Lower leg skin (tissue), 4 donors: ENCODE results near the gene MICAL2. TPM values are rescaled to one million over a fixed set of nuclear protein-coding genes. Genes with fewer than 3 reads are reported as not detected.

ENCODE experiments used
- DNase-seq, 2 donors: peaks; one replicate each; pipeline ENCODE4 v3.0.0-alpha.2; 2019; ENCODE audit warnings: low spot score in 2 of 2
- H3K4me3 ChIP-seq: fragments of 200-600 bp; sonication (generic); 2 replicates; pipeline ENCODE4 v1.5.1; 2017; ENCODE audit warnings: mild to moderate bottlenecking, low read depth; ENCODE audit not compliant: poor library complexity, severe bottlenecking
- POLR2A ChIP-seq, 2 donors: fragments of 450-650 bp; IDR thresholded peaks; one replicate each; pipeline ENCODE4 v1.6.1; 2016 to 2017; ENCODE audit warnings: antibody characterized with exemption in 2 of 2, mild to moderate bottlenecking in 1 of 2, moderate library complexity in 1 of 2
- WGBS, 2 donors: methylation state at CpG; one replicate each; pipeline ENCODE4 v1.1.5; 2018; 5-methylcytosine and 5-hydroxymethylcytosine counted together
- intact Hi-C: fragments of 100-400 bp; cut with DNase I; formaldehyde crosslinking; loops from one replicate; pipeline ENCODE4 v1.15.0; 2023; ENCODE audit warnings: low total_unique reads
- total RNA-seq, 4 donors: library from RNA; depleted of rRNA; stranded (reverse); fragments of >200 nt; gene quantifications; one replicate each; pipeline ENCODE4 v1.1.0, GENCODE V29; 2016
- TF ChIP-seq, protein P1 (sequence below), 3 donors: fragments of 450-650 bp; IDR thresholded peaks; one replicate each; pipeline ENCODE4 v1.5.1; 2016; ENCODE audit warnings: antibody characterized with exemption in 3 of 3, mild to moderate bottlenecking in 3 of 3, moderate library complexity in 2 of 3

MICAL2 gene
- total RNA-seq, 4 donors from 2014 or later = 117 to 238 (median 145) TPM

DNA sequence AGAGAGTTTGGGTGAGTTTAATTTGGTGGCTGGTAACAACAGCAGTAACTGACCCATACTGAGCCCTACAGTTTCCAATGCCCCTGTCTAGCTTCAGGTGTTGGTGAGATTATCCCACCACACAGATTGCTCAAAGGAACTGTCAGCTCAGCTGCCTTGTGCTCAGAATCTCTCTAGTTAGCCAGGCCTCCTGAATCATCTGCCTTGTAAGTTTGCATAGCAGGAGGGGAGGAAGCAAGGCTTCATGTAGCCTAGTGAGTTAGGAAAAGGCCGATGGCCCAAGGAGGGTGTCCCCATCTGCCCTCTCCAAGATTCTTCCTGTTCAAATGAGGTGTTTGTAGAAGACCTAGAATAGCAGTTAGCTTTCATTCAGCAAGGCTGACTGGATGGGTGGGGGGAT, 74.3 kb downstream of the MICAL2 start:
- intact Hi-C loops = no loop called here
- 89 to 100% methylated on average over 1 of the region's 1 CpG for WGBS, 2 donors
- H3K4me3 ChIP-seq = no peak overlapping the region
- no peak for DNase-seq
- TF ChIP-seq, protein P1, sequence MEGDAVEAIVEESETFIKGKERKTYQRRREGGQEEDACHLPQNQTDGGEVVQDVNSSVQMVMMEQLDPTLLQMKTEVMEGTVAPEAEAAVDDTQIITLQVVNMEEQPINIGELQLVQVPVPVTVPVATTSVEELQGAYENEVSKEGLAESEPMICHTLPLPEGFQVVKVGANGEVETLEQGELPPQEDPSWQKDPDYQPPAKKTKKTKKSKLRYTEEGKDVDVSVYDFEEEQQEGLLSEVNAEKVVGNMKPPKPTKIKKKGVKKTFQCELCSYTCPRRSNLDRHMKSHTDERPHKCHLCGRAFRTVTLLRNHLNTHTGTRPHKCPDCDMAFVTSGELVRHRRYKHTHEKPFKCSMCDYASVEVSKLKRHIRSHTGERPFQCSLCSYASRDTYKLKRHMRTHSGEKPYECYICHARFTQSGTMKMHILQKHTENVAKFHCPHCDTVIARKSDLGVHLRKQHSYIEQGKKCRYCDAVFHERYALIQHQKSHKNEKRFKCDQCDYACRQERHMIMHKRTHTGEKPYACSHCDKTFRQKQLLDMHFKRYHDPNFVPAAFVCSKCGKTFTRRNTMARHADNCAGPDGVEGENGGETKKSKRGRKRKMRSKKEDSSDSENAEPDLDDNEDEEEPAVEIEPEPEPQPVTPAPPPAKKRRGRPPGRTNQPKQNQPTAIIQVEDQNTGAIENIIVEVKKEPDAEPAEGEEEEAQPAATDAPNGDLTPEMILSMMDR (IDR thresholded peaks at IDR 0.05) = no peak
- no peak for TF ChIP-seq POLR2A (IDR thresholded peaks at IDR 0.05)

DNA sequence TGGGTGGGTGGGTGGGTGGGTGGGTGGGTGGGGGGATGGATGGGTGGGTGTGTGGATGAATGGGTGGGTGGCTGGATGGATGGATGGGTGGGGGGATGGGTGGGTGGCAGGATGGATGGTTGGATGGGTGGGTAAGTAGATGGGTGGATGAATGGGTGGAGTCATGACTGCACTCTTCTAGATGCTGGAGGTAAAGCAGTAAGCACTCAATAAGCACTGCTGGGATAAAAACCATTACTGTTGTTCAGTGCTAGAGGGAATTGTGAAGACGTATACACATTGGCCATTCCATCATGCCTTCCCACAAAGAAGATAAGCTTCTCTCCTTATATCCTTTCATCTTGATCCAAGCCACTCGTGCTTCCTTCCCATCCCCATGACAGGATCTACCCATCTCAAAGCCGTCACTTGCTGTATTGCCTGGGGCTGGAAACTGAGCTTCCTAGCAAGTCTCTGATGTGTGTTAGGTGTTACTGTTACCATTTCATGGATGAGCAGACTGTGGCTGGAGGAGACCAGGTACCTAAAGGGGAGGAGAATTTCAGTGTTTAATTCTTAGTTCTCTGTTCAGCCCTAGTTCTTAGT, 74.8 kb downstream of the MICAL2 start:
- WGBS, 2 donors = 82 to 86% methylated on average over 3 of the region's 3 CpGs
- intact Hi-C loops = no loop called here
- no peak overlapping the region for H3K4me3 ChIP-seq
- TF ChIP-seq, protein P1 (IDR thresholded peaks at IDR 0.05) = no peak
- TF ChIP-seq POLR2A (IDR thresholded peaks at IDR 0.05) = no peak
- DNase-seq = peak in 1 of 2 donors; percentile 48

DNA sequence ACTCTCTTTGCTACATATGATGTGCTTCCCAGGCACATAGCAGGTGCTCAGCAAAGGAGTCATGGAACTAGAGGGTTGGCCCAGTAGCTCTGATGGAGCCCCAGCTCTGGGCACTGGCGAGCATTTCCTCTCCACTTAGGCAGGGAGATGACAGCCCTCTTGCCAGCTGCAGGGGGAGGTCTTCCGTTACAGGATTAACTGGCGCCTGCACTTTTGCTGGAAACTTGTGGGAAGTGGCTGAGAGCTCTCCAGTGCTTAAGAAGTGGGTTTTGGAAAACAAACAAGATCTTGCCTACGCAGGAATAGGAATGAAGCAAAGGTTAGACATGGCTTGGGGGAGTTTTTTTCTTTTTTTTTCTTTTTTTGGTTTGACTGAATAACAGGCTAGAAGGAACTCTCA, 75.5 kb downstream of the MICAL2 start:
- intact Hi-C loops = no loop called here
- DNase-seq = peak in 1 of 2 donors; percentile 66
- 42 to 56% methylated on average over 4 of the region's 4 CpGs for WGBS, 2 donors
- TF ChIP-seq, protein P1 (IDR thresholded peaks at IDR 0.05) = no peak
- no peak for TF ChIP-seq POLR2A (IDR thresholded peaks at IDR 0.05)
- H3K4me3 ChIP-seq = no peak overlapping the region

DNA sequence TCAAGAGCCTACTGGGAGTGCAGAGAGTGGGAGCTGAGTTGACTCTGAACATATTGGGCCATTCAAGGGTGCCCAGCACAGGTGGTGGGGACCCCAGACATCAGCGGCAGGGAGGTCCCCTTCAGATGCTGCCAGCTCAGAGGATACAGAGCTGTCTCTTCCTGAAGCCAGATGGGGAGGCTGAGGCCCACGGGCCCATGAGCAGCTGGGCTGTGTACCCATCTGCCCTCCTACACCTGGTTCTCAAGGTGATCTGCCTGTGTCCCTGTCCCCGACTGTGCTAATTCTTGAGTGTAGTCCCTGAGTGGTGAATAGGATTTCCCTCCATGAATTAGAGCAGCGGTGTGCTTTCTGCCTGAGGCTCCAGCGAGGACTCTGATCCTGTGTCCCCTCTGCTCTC, 76.3 kb downstream of the MICAL2 start:
- DNase-seq = peak in 1 of 2 donors; percentile 67
- intact Hi-C loops = no loop called here
- no peak for TF ChIP-seq POLR2A (IDR thresholded peaks at IDR 0.05)
- TF ChIP-seq, protein P1 (IDR thresholded peaks at IDR 0.05) = no peak
- WGBS, 2 donors = 81 to 94% methylated on average over 5 of the region's 5 CpGs
- no peak overlapping the region for H3K4me3 ChIP-seq

DNA sequence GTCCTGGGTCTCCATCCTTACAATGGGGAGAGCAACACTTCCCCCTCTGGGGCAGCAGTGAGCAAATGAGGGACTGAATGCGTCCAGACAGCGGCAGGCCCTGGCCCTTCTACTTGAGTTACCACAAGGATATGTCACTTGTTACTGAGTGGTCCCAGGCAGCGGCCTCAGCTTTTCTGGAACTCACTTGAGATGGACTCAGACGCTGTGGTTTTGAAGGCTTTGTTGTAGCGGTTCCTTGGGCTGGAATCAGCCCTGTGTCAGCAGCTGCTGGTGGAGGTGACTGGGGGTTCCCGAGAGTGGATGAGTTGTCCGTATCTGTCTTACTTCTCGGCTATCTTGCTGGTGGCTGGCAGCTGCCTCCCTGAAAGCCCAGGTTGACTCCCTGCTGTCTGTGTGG, 77.0 kb downstream of the MICAL2 start:
- no peak overlapping the region for H3K4me3 ChIP-seq
- WGBS, 2 donors = 75 to 78% methylated on average over 8 of the region's 8 CpGs
- TF ChIP-seq, protein P1 (IDR thresholded peaks at IDR 0.05) = no peak
- TF ChIP-seq POLR2A (IDR thresholded peaks at IDR 0.05) = no peak
- peak in 1 of 2 donors; percentile 72 for DNase-seq
- intact Hi-C loops = no loop called here
